Stimulated activated CD8-positive, alpha-beta memory T cell treated with anti-CD3 and anti-CD28 coated beads, Interleukin-4, amount 100 ng/mL, for 1 hour (primary cell): Measurements from ENCODE around the gene CHRND.
"Not testable (repeated sequence)": the region's sequence is repeated elsewhere in the genome, so short reads cannot be mapped to it uniquely, and the experiment has no call there.

Experiments used
- DNase-seq, 2 donors: peaks; one replicate each; pipeline ENCODE4 v3.0.0-alpha.2; 2020; ENCODE audit warnings: low read depth in 2 of 2, low spot score in 1 of 2

The CHRND gene

GRCh38 chr2:232524771-232525170 lies 1.2 kb upstream of the CHRND start:
- DNase-seq: no peak

- no peak for DNase-seq
Measured at GRCh38 chr2:232525199-232525598, 761 bp upstream of the CHRND start.

- DNase-seq: no peak
Measured at GRCh38 chr2:232526372-232526941, 497 bp downstream of the CHRND start.

- DNase-seq: no peak
Measured at GRCh38 chr2:232527905-232528470, 2.0 kb downstream of the CHRND start.

- DNase-seq: no peak
Measured at GRCh38 chr2:232528746-232529460, 2.9 kb downstream of the CHRND start.

GRCh38 chr2:232529806-232530547 lies 4.0 kb downstream of the CHRND start:
- DNase-seq: no peak

- no peak for DNase-seq
Measured at GRCh38 chr2:232530626-232531260, 4.8 kb downstream of the CHRND start.

- no peak for DNase-seq
Measured at GRCh38 chr2:232532419-232532818, 6.5 kb downstream of the CHRND start.

GRCh38 chr2:232532821-232533220 lies 6.9 kb downstream of the CHRND start:
- DNase-seq: not testable (repeated sequence)

- no peak for DNase-seq
Measured at GRCh38 chr2:232533944-232534710, 8.2 kb downstream of the CHRND start.

- DNase-seq: no peak
Measured at GRCh38 chr2:232534940-232535651, 9.1 kb downstream of the CHRND start.

GRCh38 chr2:232535761-232536530 lies 10.0 kb downstream of the CHRND start:
- no peak for DNase-seq

- DNase-seq: no peak
Measured at GRCh38 chr2:232537079-232537478, 11.1 kb downstream of the CHRND start.

GRCh38 chr2:232537499-232537898 lies 11.5 kb downstream of the CHRND start:
- no peak for DNase-seq

GRCh38 chr2:232538671-232539070 lies 12.7 kb downstream of the CHRND start:
- no peak for DNase-seq

GRCh38 chr2:232539298-232540231 lies 13.6 kb downstream of the CHRND start, which contains the start of gene CHRNG:
Gene CHRNG, plus strand, starts transcription at chr2:232539692. Its CDS starts 56 bp downstream, at chr2:232539748.
- no peak for DNase-seq

- DNase-seq: no peak
Measured at GRCh38 chr2:232540441-232541041, 14.6 kb downstream of the CHRND start.
